Forelimb muscle (tissue), 1 donor: ENCODE results near the gene RHAG. TPM values are rescaled to one million over a fixed set of nuclear protein-coding genes. Genes with fewer than 3 reads are reported as not detected.
"Not testable (repeated sequence)": the region's sequence is repeated elsewhere in the genome, so short reads cannot be mapped to it uniquely, and the experiment has no call there.

Experiments used
- DNase-seq: peaks from one replicate; pipeline ENCODE4 v3.0.0-alpha.2; 2013; ENCODE audit warnings: low read depth
- polyA plus RNA-seq: library from polyadenylated mRNA; unstranded; fragments of 120-200 nt; gene quantifications from one replicate; pipeline ENCODE4 v1.2.1, GENCODE V29; 2013; ENCODE audit not compliant: insufficient read length

The RHAG gene
- polyA plus RNA-seq: 0.80 TPM

- no peak for DNase-seq
Measured at GRCh38 chr6:49636713-49637349, at the start of gene RHAG. TSS of gene RHAG (minus strand) at chr6:49636839. CDS start at chr6:49636812, 27 bp downstream.

- no peak for DNase-seq
Measured at GRCh38 chr6:49676671-49677281, 40.1 kb upstream of the RHAG start.

GRCh38 chr6:49675816-49676215 is 39.2 kb upstream of the RHAG start:
- DNase-seq: no peak

GRCh38 chr6:49668083-49668511 is 31.5 kb upstream of the RHAG start:
- no peak for DNase-seq

GRCh38 chr6:49666930-49667757 is 30.5 kb upstream of the RHAG start:
- no peak for DNase-seq

- no peak for DNase-seq
Measured at GRCh38 chr6:49666480-49666879, 29.8 kb upstream of the RHAG start.

GRCh38 chr6:49664817-49665216 is 28.2 kb upstream of the RHAG start:
- no peak for DNase-seq

- not testable (repeated sequence) for DNase-seq
Measured at GRCh38 chr6:49664054-49664453, 27.4 kb upstream of the RHAG start.

- DNase-seq: no peak
Measured at GRCh38 chr6:49662892-49663261, 26.2 kb upstream of the RHAG start.

GRCh38 chr6:49662231-49662891 is 25.7 kb upstream of the RHAG start:
- DNase-seq: no peak

- DNase-seq: no peak
Measured at GRCh38 chr6:49653942-49654341, 17.3 kb upstream of the RHAG start.

GRCh38 chr6:49653438-49653837 is 16.8 kb upstream of the RHAG start:
- DNase-seq: no peak

- DNase-seq: no peak
Measured at GRCh38 chr6:49651239-49651638, 14.6 kb upstream of the RHAG start.

GRCh38 chr6:49649988-49650387 is 13.3 kb upstream of the RHAG start:
- DNase-seq: no peak

- no peak for DNase-seq
Measured at GRCh38 chr6:49648036-49648435, 11.4 kb upstream of the RHAG start.

GRCh38 chr6:49647476-49647875 is 10.8 kb upstream of the RHAG start:
- DNase-seq: no peak

- no peak for DNase-seq
Measured at GRCh38 chr6:49646942-49647341, 10.3 kb upstream of the RHAG start.

GRCh38 chr6:49646130-49646824 is 9.6 kb upstream of the RHAG start:
- no peak for DNase-seq

- no peak for DNase-seq
Measured at GRCh38 chr6:49645139-49645538, 8.5 kb upstream of the RHAG start.

- DNase-seq: no peak
Measured at GRCh38 chr6:49639177-49639817, 2.7 kb upstream of the RHAG start.

GRCh38 chr6:49637350-49637731 is 702 bp upstream of the RHAG start:
- DNase-seq: no peak
